ENCODE measurements around the gene RBM3. TPM values are rescaled to one million over a fixed set of nuclear protein-coding genes. Genes with fewer than 3 reads are reported as not detected.

Gene RBM3
- total RNA-seq, 2 experiments from 2014 or later: 351 to 377 TPM

DNA sequence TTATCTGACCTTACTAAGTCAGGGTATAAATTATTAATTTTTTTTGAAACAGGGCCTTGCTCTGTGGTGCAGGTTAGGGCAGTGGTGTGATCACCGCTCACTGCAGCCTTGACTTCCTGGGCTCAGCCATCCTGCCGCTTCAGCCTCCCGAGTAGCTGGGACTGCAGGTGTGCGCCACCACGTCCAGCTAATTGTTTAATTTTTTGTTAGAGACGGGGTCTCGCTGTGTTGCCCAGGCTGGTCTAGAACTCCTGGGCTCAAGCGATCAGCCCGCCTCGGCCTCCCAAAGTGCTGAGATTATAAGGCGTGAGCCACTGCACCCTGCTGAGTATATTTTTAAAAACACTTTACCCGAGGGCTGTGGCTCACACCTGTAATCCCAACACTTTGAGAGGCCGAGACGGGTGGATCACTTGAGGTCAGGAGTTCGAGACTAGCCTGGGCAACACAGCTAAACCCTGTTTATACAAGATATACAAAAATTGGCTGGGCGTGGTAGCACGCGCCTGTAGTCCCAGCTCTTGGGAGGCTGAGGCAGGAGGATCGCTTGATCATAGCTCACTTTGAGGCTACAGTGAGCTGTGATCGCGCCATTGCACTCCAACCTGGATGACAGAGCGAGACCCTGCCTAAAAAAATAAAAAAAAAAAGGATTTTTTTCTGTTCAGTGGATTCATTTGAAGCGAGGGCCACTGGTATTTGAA is 35.5 kb upstream of the RBM3 start:
- Mint-ChIP-seq H3K36me3 (ENCODE audit: low read depth) (peaks cover 20% of the 10 kb centered on the region), H3K9me3 (no peaks in the 10 kb centered on the region), H3K4me3 (peak overlapping the region; percentile 93), H3K27me3 (no peaks in the 10 kb centered on the region), H3K4me1 (ENCODE audit: low read depth) (peaks cover 20% of the 10 kb centered on the region), H3K27ac (peak overlapping the region; percentile 97)
- peaks cover 21% of the 10 kb centered on the region for H3K4me1 ChIP-seq (ENCODE audit: insufficient read depth, low read length)
- peak overlapping the region; percentile 1 for H3K4me3 ChIP-seq (ENCODE audit: low read length)
- peak overlapping the region; percentile 56 to 81 for H3K27ac ChIP-seq (ENCODE audit: low read depth in 1 of 2, low read length in 2 of 2)
- ATAC-seq (ENCODE audit: poor library complexity) (no peak), DNase-seq (peak in 1 of 14 experiments; percentile 7)
- ChIA-PET POLR2A (interaction anchor here (0.6 to 2.9 kb wide), 22 partner anchors 11 to 1394 kb away, joined by 3 to 101 read pairs (median 4); partner anchors contain the start of genes CCDC22, EBP, GRIPAP1 and HDAC6), CTCF (interaction anchor here (0.6 to 2.1 kb wide), 5 partner anchors 11 to 262 kb away, joined by 3 to 9 read pairs (median 4); partner anchors contain the start of genes EBP and PORCN)
- TF ChIP-seq, protein P1, sequence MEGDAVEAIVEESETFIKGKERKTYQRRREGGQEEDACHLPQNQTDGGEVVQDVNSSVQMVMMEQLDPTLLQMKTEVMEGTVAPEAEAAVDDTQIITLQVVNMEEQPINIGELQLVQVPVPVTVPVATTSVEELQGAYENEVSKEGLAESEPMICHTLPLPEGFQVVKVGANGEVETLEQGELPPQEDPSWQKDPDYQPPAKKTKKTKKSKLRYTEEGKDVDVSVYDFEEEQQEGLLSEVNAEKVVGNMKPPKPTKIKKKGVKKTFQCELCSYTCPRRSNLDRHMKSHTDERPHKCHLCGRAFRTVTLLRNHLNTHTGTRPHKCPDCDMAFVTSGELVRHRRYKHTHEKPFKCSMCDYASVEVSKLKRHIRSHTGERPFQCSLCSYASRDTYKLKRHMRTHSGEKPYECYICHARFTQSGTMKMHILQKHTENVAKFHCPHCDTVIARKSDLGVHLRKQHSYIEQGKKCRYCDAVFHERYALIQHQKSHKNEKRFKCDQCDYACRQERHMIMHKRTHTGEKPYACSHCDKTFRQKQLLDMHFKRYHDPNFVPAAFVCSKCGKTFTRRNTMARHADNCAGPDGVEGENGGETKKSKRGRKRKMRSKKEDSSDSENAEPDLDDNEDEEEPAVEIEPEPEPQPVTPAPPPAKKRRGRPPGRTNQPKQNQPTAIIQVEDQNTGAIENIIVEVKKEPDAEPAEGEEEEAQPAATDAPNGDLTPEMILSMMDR (IDR thresholded peaks at IDR 0.05): no peak
- no peaks in the 10 kb centered on the region for H3K27me3 ChIP-seq (ENCODE audit: control insufficient read depth in 1 of 2, insufficient read depth in 2 of 2, low read length in 2 of 2)
- intact Hi-C loops (cut with DNase I, micrococcal nuclease): loop anchor here (1.0 to 5.0 kb wide), 6 partner anchors 16 to 61 kb away; partner anchors contain the start of genes FTSJ1 (in 2 of the 2), RBM3 (in 2 of the 2), EBP (in 1 of the 2) and PORCN (in 1 of the 2)
- H3K9me3 ChIP-seq (ENCODE audit: control insufficient read depth in 1 of 2, insufficient read depth in 1 of 2, low read length in 2 of 2): no peaks in the 10 kb centered on the region
- H3K36me3 ChIP-seq (ENCODE audit: insufficient read depth, low read length): peaks cover 9% of the 10 kb centered on the region

GRCh38 chrX:48539345-48540027 is 34.8 kb upstream of the RBM3 start, which contains the start of gene TBC1D25:
TBC1D25 (plus strand) TSS chrX:48539714; CDS start chrX:48539798, 84 bp downstream.
- Mint-ChIP-seq H3K9me3 (no peaks in the 10 kb centered on the region), H3K4me3 (peak within 1 kb of the TSS; percentile 93), H3K27me3 (no peaks in the 10 kb centered on the region), H3K4me1 (ENCODE audit: low read depth) (peaks cover 20% of the 10 kb centered on the region), H3K27ac (peak within 1 kb of the TSS; percentile 97), H3K36me3 (ENCODE audit: low read depth) (peaks cover 20% of the 10 kb centered on the region)
- peaks cover 21% of the 10 kb centered on the region for H3K4me1 ChIP-seq (ENCODE audit: insufficient read depth, low read length)
- intact Hi-C loops (cut with DNase I, micrococcal nuclease): loop anchor here (1.0 to 5.0 kb wide), 7 partner anchors 17 to 457 kb away; partner anchors contain the start of genes FTSJ1 (in 2 of the 2), RBM3 (in 2 of the 2), EBP (in 1 of the 2) and PORCN (in 1 of the 2)
- no peaks in the 10 kb centered on the region for H3K27me3 ChIP-seq (ENCODE audit: control insufficient read depth in 1 of 2, insufficient read depth in 2 of 2, low read length in 2 of 2)
- ATAC-seq (ENCODE audit: poor library complexity) (peak; percentile 87), DNase-seq (peak; percentile 89 to 99 (median 96))
- peaks cover 10% of the 10 kb centered on the region for H3K36me3 ChIP-seq (ENCODE audit: insufficient read depth, low read length)
- H3K4me3 ChIP-seq (ENCODE audit: low read length): peak within 1 kb of the TSS; percentile 74
- TF ChIP-seq, protein P1 (IDR thresholded peaks at IDR 0.05): peak; percentile 30
- H3K9me3 ChIP-seq (ENCODE audit: control insufficient read depth in 1 of 2, insufficient read depth in 1 of 2, low read length in 2 of 2): no peaks in the 10 kb centered on the region
- ChIA-PET CTCF (interaction anchor here (0.6 to 2.1 kb wide), 8 partner anchors 11 to 262 kb away, joined by 3 to 9 read pairs (median 4); partner anchors contain the start of genes EBP, PORCN and RBM3), POLR2A (interaction anchor here (0.6 to 2.9 kb wide), 29 partner anchors 11 to 1395 kb away, joined by 3 to 101 read pairs (median 4); partner anchors contain the start of genes CCDC22, EBP, GRIPAP1 and HDAC6)
- peak within 1 kb of the TSS; percentile 84 to 95 for H3K27ac ChIP-seq (ENCODE audit: low read depth in 1 of 2, low read length in 2 of 2)

DNA sequence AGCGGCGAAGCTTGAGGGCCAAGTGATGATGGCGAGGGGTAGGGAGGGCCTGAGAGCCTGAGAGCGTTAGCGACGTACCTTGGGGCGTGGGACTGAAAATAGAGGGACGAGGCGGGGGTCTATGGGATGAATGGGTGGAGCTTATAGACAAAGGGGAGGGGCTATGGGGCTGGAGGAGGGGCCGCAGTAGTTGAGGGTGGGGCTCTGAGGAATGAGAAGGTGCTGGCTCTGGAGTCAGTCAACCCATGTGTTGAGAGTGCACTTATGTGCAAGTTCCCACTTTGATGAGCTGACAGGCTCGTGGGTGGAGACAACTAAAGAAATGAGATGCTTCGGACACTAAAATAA is 34.3 kb upstream of the RBM3 start:
- ChIA-PET CTCF (interaction anchor here (0.7 to 2.1 kb wide), 7 partner anchors 12 to 71 kb away, joined by 3 to 9 read pairs (median 4); partner anchors contain the start of genes EBP, PORCN and RBM3), POLR2A (interaction anchor here (0.6 to 2.9 kb wide), 24 partner anchors 10 to 729 kb away, joined by 3 to 101 read pairs (median 4); partner anchors contain the start of genes CCDC22, EBP, GRIPAP1 and HDAC6)
- DNase-seq (peak; percentile 18 to 79 (median 48)), ATAC-seq (ENCODE audit: poor library complexity) (peak; percentile 50)
- Histone ChIP-seq H3K27ac (ENCODE audit: low read depth in 1 of 2, low read length in 2 of 2) (peak overlapping the region; percentile 84 to 95), H3K4me3 (ENCODE audit: low read length) (peak overlapping the region; percentile 74), H3K36me3 (ENCODE audit: insufficient read depth, low read length) (peaks cover 16% of the 10 kb centered on the region), H3K4me1 (ENCODE audit: insufficient read depth, low read length) (peaks cover 21% of the 10 kb centered on the region), H3K27me3 (ENCODE audit: control insufficient read depth in 1 of 2, insufficient read depth in 2 of 2, low read length in 2 of 2) (no peaks in the 10 kb centered on the region), H3K9me3 (ENCODE audit: control insufficient read depth in 1 of 2, insufficient read depth in 1 of 2, low read length in 2 of 2) (no peaks in the 10 kb centered on the region)
- peaks cover 20% of the 10 kb centered on the region for H3K36me3 Mint-ChIP-seq (ENCODE audit: low read depth)
- TF ChIP-seq, protein P1 (IDR thresholded peaks at IDR 0.05): no peak
- peaks cover 20% of the 10 kb centered on the region for H3K4me1 Mint-ChIP-seq (ENCODE audit: low read depth)
- peak overlapping the region; percentile 97 for H3K27ac Mint-ChIP-seq
- H3K9me3 Mint-ChIP-seq: no peaks in the 10 kb centered on the region
- intact Hi-C loops (cut with DNase I, micrococcal nuclease): loop anchor here in 1 of 2 experiments (5.0 kb wide), 1 partner anchor 458 kb away; no protein-coding TSS in a partner anchor
- peak overlapping the region; percentile 93 for H3K4me3 Mint-ChIP-seq
- no peaks in the 10 kb centered on the region for H3K27me3 Mint-ChIP-seq

Data from CD4-positive, alpha-beta T cell (primary cell).